ENCODE results near the gene ZNRF3.

DNA sequence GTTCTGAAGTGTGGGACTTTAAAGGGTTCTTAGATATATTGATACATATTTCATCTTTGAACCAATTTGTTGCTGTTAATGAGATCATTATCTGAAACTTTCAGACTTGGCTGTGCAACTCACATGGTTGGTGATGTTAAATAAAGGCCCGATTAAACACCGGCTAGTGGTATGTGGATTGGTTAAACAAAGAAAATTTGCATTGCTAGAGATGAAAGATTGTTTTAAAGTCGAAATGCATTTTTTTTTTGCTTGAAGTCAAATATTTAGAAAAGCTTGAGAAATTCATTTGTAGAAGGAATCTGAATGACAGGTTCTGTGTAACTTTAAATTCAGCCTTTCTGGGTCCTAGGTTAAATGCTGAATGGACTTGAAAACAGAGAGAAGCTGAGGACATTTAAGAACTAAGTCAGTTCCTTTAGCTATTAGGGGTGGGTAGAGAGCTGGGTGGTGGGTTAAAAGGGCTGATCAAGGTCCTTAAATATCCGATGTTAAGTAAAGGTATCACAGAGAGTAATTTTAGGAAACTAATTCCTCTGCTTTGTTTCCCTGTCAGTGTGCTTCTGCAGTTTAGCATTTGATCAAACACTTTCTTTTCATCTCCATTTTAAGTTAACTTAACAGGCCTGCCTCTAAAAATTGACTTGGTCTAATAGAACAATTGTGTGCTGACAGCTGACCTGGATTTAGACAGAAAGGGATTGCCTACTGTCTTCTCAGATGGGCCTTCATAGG is 4.5 kb downstream of the ZNRF3 start:
- TF ChIP-seq, protein P1, sequence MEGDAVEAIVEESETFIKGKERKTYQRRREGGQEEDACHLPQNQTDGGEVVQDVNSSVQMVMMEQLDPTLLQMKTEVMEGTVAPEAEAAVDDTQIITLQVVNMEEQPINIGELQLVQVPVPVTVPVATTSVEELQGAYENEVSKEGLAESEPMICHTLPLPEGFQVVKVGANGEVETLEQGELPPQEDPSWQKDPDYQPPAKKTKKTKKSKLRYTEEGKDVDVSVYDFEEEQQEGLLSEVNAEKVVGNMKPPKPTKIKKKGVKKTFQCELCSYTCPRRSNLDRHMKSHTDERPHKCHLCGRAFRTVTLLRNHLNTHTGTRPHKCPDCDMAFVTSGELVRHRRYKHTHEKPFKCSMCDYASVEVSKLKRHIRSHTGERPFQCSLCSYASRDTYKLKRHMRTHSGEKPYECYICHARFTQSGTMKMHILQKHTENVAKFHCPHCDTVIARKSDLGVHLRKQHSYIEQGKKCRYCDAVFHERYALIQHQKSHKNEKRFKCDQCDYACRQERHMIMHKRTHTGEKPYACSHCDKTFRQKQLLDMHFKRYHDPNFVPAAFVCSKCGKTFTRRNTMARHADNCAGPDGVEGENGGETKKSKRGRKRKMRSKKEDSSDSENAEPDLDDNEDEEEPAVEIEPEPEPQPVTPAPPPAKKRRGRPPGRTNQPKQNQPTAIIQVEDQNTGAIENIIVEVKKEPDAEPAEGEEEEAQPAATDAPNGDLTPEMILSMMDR (IDR thresholded peaks at IDR 0.05): no peak
- TF ChIP-seq ZFX (IDR thresholded peaks at IDR 0.05; ENCODE audit: borderline replicate concordance): no peak
